Activated B cell treated with CpG ODN at 0.5 μM for 24 hours (primary cell): ENCODE data around the gene CISTR. TPM values are rescaled to one million over a fixed set of nuclear protein-coding genes. Genes with fewer than 3 reads are reported as not detected.
A peak's percentile ranks its signal among the peaks of the same experiment; 100 is the strongest.

Experiments used
- ATAC-seq: fragments of 200-7000 bp; cut with Tn5 transposase; one replicate; pipeline ENCODE4 v1.10.0; 2021; ENCODE audit warnings: low read depth, mild to moderate bottlenecking, moderate library complexity
- CTCF ChIA-PET: fragments of 350-600 bp; sonication (Branson Sonifier 250); formaldehyde crosslinking; loops from one replicate; lab custom pipeline; 2021; ENCODE audit warnings: antibody characterized with exemption; lab: Charles Lee
- POLR2A ChIA-PET: fragments of 350-600 bp; sonication (Branson Sonifier 250); formaldehyde crosslinking; loops from one replicate; lab custom pipeline; 2021; ENCODE audit warnings: antibody characterized with exemption; lab: Charles Lee
- DNase-seq: peaks from one replicate; pipeline ENCODE4 v3.0.0; 2022
- H3K27ac Mint-ChIP-seq: one replicate; pipeline ENCODE4 v1.8.0; 2020; ENCODE audit warnings: mixed read lengths
- H3K27me3 Mint-ChIP-seq: one replicate; pipeline ENCODE4 v1.8.0; 2021; ENCODE audit warnings: mixed read lengths
- H3K36me3 Mint-ChIP-seq: one replicate; pipeline ENCODE4 v1.8.0; 2021; ENCODE audit warnings: low read depth, mixed read lengths
- H3K4me1 Mint-ChIP-seq: one replicate; pipeline ENCODE4 v1.8.0; 2021; ENCODE audit warnings: mixed read lengths
- H3K4me3 Mint-ChIP-seq: one replicate; pipeline ENCODE4 v1.8.0; 2020; ENCODE audit warnings: mild to moderate bottlenecking, mixed read lengths
- H3K9me3 Mint-ChIP-seq: one replicate; pipeline ENCODE4 v1.8.0; 2020; ENCODE audit warnings: mixed read lengths
- CTCF ChIP-seq: fragments of 200-600 bp; IDR thresholded peaks from one replicate; pipeline ENCODE4 v1.8.0; 2022; ENCODE audit warnings: antibody characterized with exemption, mild to moderate bottlenecking
- intact Hi-C: fragments of 100-400 bp; cut with micrococcal nuclease; formaldehyde crosslinking; loops from one replicate; pipeline ENCODE4 v1.15.1; 2024
- total RNA-seq: library from RNA; stranded (reverse); gene quantifications from 2 replicates; pipeline ENCODE4 v1.2.3, GENCODE V29; 2022

Gene CISTR
- total RNA-seq, 1 donor from 2014 or later: not detected

GRCh38 chr12:53747095-53747494, 4.7 kb downstream of the CISTR start:
- Mint-ChIP-seq H3K9me3 (no peaks in the 10 kb centered on the region), H3K27me3 (peaks cover 39% of the 10 kb centered on the region)
- no peak for ATAC-seq

DNA sequence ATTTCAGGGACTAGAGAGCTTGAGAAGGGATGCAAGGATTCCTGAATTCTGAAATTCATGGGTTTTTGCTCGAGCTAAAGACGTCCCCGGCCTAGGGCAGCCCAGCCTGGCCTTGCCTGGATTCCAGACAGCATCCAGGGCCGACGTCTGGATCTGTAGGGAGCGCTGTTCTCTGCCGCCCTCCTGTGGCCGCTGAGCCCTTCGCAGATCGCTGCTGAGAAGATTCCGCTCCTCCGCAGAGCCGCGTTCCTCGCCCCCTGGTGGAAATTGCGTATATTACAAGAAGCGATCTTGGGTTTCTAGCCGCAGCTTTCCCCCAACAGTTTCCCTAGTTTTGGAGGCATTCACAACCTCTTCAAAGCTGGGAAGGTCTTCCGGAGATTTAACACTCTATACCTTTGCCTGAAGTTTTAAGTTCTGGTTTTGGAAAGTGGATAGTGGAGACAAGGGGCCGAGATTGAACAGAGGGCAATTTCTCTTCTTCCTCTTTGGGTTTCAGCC, 5.1 kb downstream of the CISTR start:
- ChIA-PET CTCF (interaction anchor here (1.0 to 6.2 kb wide), 17 partner anchors 8 to 445 kb away, joined by 3 to 138 read pairs (median 5); partner anchors contain the start of genes ATP5MC2 and CALCOCO1), POLR2A (no interaction called here)
- ATAC-seq (peak; percentile 75), DNase-seq (peak; percentile 70)
- TF ChIP-seq CTCF: peak; percentile 100
- no peaks in the 10 kb centered on the region for H3K36me3 Mint-ChIP-seq
- peaks cover 40% of the 10 kb centered on the region for H3K27me3 Mint-ChIP-seq
- intact Hi-C loops: loop anchor here (1.0 to 5.0 kb wide), 4 partner anchors 11 to 446 kb away; partner anchors contain the start of genes ATP5MC2 and CALCOCO1
- no peaks in the 10 kb centered on the region for H3K9me3 Mint-ChIP-seq
- peak overlapping the region; percentile 57 for H3K27ac Mint-ChIP-seq
- H3K4me1 Mint-ChIP-seq: peaks cover 18% of the 10 kb centered on the region
- H3K4me3 Mint-ChIP-seq: peak overlapping the region; percentile 44

More at GRCh38 chr12:53747095-53747494, 4.7 kb downstream of the CISTR start:
- Mint-ChIP-seq H3K4me1 (peaks cover 18% of the 10 kb centered on the region), H3K27ac (peak overlapping the region; percentile 57), H3K4me3 (peak overlapping the region; percentile 44), H3K36me3 (no peaks in the 10 kb centered on the region)
- POLR2A ChIA-PET: no interaction called here
- intact Hi-C loops: loop anchor here (5.0 kb wide), 1 partner anchor 445 kb away; no protein-coding TSS in a partner anchor
- CTCF ChIA-PET: interaction anchor here (1.0 to 6.2 kb wide), 17 partner anchors 8 to 445 kb away, joined by 3 to 138 read pairs (median 5); partner anchors contain the start of genes ATP5MC2 and CALCOCO1
- no peak for DNase-seq
- no peak for TF ChIP-seq CTCF

DNA sequence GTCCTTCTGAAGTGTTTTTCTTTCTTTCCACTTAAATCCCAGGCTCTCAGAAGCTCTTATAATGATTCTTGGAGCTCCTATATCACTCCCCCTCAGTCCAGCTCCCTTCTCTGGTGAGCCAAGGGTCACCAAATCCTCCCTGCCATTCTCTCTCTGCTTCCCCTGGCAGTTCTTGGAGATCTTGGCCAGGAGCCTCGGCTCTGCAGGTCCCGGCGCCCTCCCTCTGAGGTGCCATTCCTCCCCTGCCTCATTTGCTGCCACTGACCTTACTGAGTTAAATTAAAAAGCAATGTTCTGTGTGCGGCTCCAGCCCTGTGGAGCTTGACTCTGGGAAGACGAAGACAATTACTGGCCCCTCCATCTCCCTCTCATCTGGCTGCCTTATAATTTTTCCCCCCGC, 7.0 kb downstream of the CISTR start:
- H3K27ac Mint-ChIP-seq: no peak overlapping the region
- intact Hi-C loops: loop anchor here (5.0 kb wide), 1 partner anchor 448 kb away; no protein-coding TSS in a partner anchor
- CTCF ChIA-PET: interaction anchor here (1.3 to 6.2 kb wide), 8 partner anchors 11 to 201 kb away, joined by 3 to 138 read pairs (median 45); partner anchors contain the start of gene CALCOCO1
- H3K4me1 Mint-ChIP-seq: peaks cover 18% of the 10 kb centered on the region
- no peaks in the 10 kb centered on the region for H3K36me3 Mint-ChIP-seq
- peaks cover 40% of the 10 kb centered on the region for H3K27me3 Mint-ChIP-seq
- POLR2A ChIA-PET: interaction anchor here (1.4 kb wide), 1 partner anchor 13 kb away, joined by 3 read pairs; no protein-coding TSS in a partner anchor
- ATAC-seq (no peak), DNase-seq (no peak)
- no peak overlapping the region for H3K4me3 Mint-ChIP-seq
- TF ChIP-seq CTCF: no peak
- H3K9me3 Mint-ChIP-seq: no peaks in the 10 kb centered on the region

- no peaks in the 10 kb centered on the region for H3K9me3 Mint-ChIP-seq
- ChIA-PET POLR2A (interaction anchor here (1.7 to 1.9 kb wide), 2 partner anchors 16 to 42 kb away, joined by 11 to 12 read pairs; partner anchors contain the start of gene CALCOCO1), CTCF (interaction anchor here (0.6 to 6.2 kb wide), 16 partner anchors 12 to 1971 kb away, joined by 3 to 138 read pairs (median 4); partner anchors contain the start of genes BLOC1S1 and CALCOCO1)
- no peak overlapping the region for H3K27ac Mint-ChIP-seq
- no peak overlapping the region for H3K4me3 Mint-ChIP-seq
- H3K36me3 Mint-ChIP-seq: no peaks in the 10 kb centered on the region
- H3K27me3 Mint-ChIP-seq: peaks cover 47% of the 10 kb centered on the region
- no peak for DNase-seq
- intact Hi-C loops: no loop called here
- H3K4me1 Mint-ChIP-seq: peaks cover 24% of the 10 kb centered on the region
- ATAC-seq: no peak
- no peak for TF ChIP-seq CTCF
Measured at GRCh38 chr12:53744130-53744441, 7.7 kb downstream of the CISTR start.
